ENCODE results near the gene TOM1L2. TPM values are rescaled to one million over a fixed set of nuclear protein-coding genes. Genes with fewer than 3 reads are reported as not detected.
A peak's percentile ranks its signal among the peaks of the same experiment; 100 is the strongest.

TOM1L2 gene
- total and polyA plus RNA-seq, 2 donors (not counting 1 experiment from before 2014, with no cell fraction given) = 33.9 to 35.9 TPM

DNA sequence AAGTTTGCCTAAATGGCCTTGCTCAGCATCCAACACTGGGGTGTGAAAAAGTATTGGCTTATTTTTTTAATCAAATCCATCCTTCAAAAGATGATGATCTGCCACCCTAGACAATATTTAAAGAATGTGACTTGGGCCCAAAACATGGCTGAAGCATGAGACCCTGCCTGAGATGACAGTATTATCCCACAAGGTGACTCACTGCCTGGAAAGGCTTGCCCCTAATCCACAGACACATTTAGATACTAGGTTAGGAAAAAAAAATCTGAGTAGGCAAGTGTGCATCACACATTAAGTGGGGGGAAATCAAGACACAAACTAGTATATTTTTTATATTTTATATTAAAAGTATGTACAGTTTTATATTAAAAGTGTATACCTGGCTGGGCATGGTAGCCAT, 38.4 kb downstream of the TOM1L2 start:
- Histone ChIP-seq H3K4me2 (ENCODE audit: extremely low read depth, insufficient read depth, low read length) (no peak overlapping the region), H3K27ac (ENCODE audit: insufficient read depth, low read length) (no peak overlapping the region), H2AFZ (ENCODE audit: low read length) (no peak overlapping the region), H3K4me1 (ENCODE audit: control insufficient read depth, extremely low read depth, insufficient read depth, low read length) (peaks cover 43% of the 10 kb centered on the region), H3K9ac (ENCODE audit: insufficient read depth, low read length) (no peak overlapping the region), H3K9me3 (ENCODE audit: control insufficient read depth, insufficient read depth, low read depth, low read length) (no peaks in the 10 kb centered on the region), H3K79me2 (ENCODE audit: control insufficient read depth, insufficient read depth, low read length) (peaks cover 30% of the 10 kb centered on the region), H4K20me1 (ENCODE audit: control insufficient read depth, extremely low read depth, insufficient read depth, low read length) (no peaks in the 10 kb centered on the region), H3K27me3 (ENCODE audit: control insufficient read depth, insufficient read depth, low read length) (no peaks in the 10 kb centered on the region), H3K36me3 (ENCODE audit: control insufficient read depth, insufficient read depth, low read length) (peaks cover 1% of the 10 kb centered on the region), H3K4me3 (replicated peaks in 1 of 4; ENCODE audit: control extremely low read depth in 1 of 4, insufficient read depth in 1 of 4, low read depth in 3 of 4, low read length in 4 of 4) (no peak overlapping the region)
- TF ChIP-seq, protein P1, sequence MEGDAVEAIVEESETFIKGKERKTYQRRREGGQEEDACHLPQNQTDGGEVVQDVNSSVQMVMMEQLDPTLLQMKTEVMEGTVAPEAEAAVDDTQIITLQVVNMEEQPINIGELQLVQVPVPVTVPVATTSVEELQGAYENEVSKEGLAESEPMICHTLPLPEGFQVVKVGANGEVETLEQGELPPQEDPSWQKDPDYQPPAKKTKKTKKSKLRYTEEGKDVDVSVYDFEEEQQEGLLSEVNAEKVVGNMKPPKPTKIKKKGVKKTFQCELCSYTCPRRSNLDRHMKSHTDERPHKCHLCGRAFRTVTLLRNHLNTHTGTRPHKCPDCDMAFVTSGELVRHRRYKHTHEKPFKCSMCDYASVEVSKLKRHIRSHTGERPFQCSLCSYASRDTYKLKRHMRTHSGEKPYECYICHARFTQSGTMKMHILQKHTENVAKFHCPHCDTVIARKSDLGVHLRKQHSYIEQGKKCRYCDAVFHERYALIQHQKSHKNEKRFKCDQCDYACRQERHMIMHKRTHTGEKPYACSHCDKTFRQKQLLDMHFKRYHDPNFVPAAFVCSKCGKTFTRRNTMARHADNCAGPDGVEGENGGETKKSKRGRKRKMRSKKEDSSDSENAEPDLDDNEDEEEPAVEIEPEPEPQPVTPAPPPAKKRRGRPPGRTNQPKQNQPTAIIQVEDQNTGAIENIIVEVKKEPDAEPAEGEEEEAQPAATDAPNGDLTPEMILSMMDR (conservative IDR thresholded peaks at IDR 0.05 in 1 of 2, IDR thresholded peaks at IDR 0.05 in 1 of 2; ENCODE audit: low read depth in 1 of 2, low read length in 2 of 2) = no peak
- TF ChIP-seq EZH2 (IDR thresholded peaks at IDR 0.05; ENCODE audit: low read length, missing control alignments) = no peak
- peak in 1 of 2 donors; percentile 77 for DNase-seq (ENCODE audit: low read depth in 2 of 2)

DNA sequence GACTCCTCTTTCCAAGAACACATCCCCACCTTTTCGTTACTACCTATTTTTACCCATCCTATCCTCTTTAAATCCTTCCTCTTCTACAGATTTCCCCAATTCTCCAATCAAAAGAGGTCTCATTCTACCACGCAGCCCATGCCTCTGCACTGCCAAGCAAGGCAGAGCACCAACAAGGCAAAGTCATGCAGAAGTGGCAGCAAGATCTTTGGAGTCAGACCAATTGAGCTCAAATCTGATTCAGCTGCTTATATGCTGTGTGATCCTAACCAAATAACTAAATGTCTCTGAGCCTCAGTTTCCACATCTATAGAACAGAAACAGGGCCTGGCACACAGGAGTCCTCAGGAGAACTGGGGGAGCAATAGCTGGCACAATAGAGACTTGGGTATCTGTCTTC, 41.0 kb downstream of the TOM1L2 start:
- Histone ChIP-seq H3K36me3 (ENCODE audit: control insufficient read depth, insufficient read depth, low read length) (no peaks in the 10 kb centered on the region), H2AFZ (ENCODE audit: low read length) (no peak overlapping the region), H3K27me3 (ENCODE audit: control insufficient read depth, insufficient read depth, low read length) (no peaks in the 10 kb centered on the region), H3K9me3 (ENCODE audit: control insufficient read depth, insufficient read depth, low read depth, low read length) (no peaks in the 10 kb centered on the region), H4K20me1 (ENCODE audit: control insufficient read depth, extremely low read depth, insufficient read depth, low read length) (no peaks in the 10 kb centered on the region), H3K4me3 (replicated peaks in 1 of 4; ENCODE audit: control extremely low read depth in 1 of 4, insufficient read depth in 1 of 4, low read depth in 3 of 4, low read length in 4 of 4) (no peak overlapping the region), H3K4me1 (ENCODE audit: control insufficient read depth, extremely low read depth, insufficient read depth, low read length) (peaks cover 29% of the 10 kb centered on the region), H3K9ac (ENCODE audit: insufficient read depth, low read length) (no peak overlapping the region), H3K4me2 (ENCODE audit: extremely low read depth, insufficient read depth, low read length) (no peak overlapping the region), H3K79me2 (ENCODE audit: control insufficient read depth, insufficient read depth, low read length) (peaks cover 19% of the 10 kb centered on the region), H3K27ac (ENCODE audit: insufficient read depth, low read length) (no peak overlapping the region)
- no peak for TF ChIP-seq EZH2 (IDR thresholded peaks at IDR 0.05; ENCODE audit: low read length, missing control alignments)
- TF ChIP-seq, protein P1 (conservative IDR thresholded peaks at IDR 0.05 in 1 of 2, IDR thresholded peaks at IDR 0.05 in 1 of 2; ENCODE audit: low read depth in 1 of 2, low read length in 2 of 2) = no peak
- DNase-seq (ENCODE audit: low read depth in 2 of 2) = no peak

DNA sequence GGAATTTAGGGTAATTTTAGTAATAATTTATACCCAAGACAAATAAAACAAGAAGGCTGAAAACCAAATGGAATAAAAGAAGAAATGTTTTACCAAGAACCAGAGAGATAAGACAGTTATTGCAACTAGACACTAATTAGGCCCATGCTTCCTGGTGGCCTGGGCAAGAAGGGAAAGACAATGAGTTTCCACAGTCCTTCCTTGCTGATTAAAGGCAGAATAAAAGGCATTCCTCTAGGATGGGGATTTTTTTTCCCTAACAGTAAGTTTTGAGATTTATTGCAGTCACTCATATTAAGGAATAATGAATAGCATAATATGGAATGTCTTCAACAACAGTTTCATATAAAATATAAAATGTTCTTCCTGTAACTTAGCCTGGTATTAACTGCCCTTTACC, 41.5 kb downstream of the TOM1L2 start:
- Histone ChIP-seq H3K4me3 (replicated peaks in 1 of 4; ENCODE audit: control extremely low read depth in 1 of 4, insufficient read depth in 1 of 4, low read depth in 3 of 4, low read length in 4 of 4) (no peak overlapping the region), H3K27ac (ENCODE audit: insufficient read depth, low read length) (no peak overlapping the region), H4K20me1 (ENCODE audit: control insufficient read depth, extremely low read depth, insufficient read depth, low read length) (no peaks in the 10 kb centered on the region), H3K36me3 (ENCODE audit: control insufficient read depth, insufficient read depth, low read length) (no peaks in the 10 kb centered on the region), H2AFZ (ENCODE audit: low read length) (no peak overlapping the region), H3K9ac (ENCODE audit: insufficient read depth, low read length) (no peak overlapping the region), H3K4me2 (ENCODE audit: extremely low read depth, insufficient read depth, low read length) (no peak overlapping the region), H3K4me1 (ENCODE audit: control insufficient read depth, extremely low read depth, insufficient read depth, low read length) (peaks cover 27% of the 10 kb centered on the region), H3K27me3 (ENCODE audit: control insufficient read depth, insufficient read depth, low read length) (no peaks in the 10 kb centered on the region), H3K9me3 (ENCODE audit: control insufficient read depth, insufficient read depth, low read depth, low read length) (no peaks in the 10 kb centered on the region), H3K79me2 (ENCODE audit: control insufficient read depth, insufficient read depth, low read length) (peaks cover 19% of the 10 kb centered on the region)
- DNase-seq (ENCODE audit: low read depth in 2 of 2) = no peak
- TF ChIP-seq, protein P1 (conservative IDR thresholded peaks at IDR 0.05 in 1 of 2, IDR thresholded peaks at IDR 0.05 in 1 of 2; ENCODE audit: low read depth in 1 of 2, low read length in 2 of 2) = no peak
- no peak for TF ChIP-seq EZH2 (IDR thresholded peaks at IDR 0.05; ENCODE audit: low read length, missing control alignments)

Measured in fibroblast of lung (primary cell).